ENCODE measurements around the gene YIF1A.
"Not testable (repeated sequence)": the region's sequence is repeated elsewhere in the genome, so short reads cannot be mapped to it uniquely, and the experiment has no call there.

YIF1A gene

GRCh38 chr11:66285250-66285947 lies 3.5 kb downstream of the YIF1A start:
- no peak for DNase-seq

- no peak for DNase-seq
Observed at GRCh38 chr11:66284526-66285078, 4.3 kb downstream of the YIF1A start.

- DNase-seq, result no peak
Observed at GRCh38 chr11:66283461-66284105, 5.4 kb downstream of the YIF1A start.

GRCh38 chr11:66282468-66283455 lies 6.2 kb downstream of the YIF1A start:
- DNase-seq, result peak; percentile 98

DNA sequence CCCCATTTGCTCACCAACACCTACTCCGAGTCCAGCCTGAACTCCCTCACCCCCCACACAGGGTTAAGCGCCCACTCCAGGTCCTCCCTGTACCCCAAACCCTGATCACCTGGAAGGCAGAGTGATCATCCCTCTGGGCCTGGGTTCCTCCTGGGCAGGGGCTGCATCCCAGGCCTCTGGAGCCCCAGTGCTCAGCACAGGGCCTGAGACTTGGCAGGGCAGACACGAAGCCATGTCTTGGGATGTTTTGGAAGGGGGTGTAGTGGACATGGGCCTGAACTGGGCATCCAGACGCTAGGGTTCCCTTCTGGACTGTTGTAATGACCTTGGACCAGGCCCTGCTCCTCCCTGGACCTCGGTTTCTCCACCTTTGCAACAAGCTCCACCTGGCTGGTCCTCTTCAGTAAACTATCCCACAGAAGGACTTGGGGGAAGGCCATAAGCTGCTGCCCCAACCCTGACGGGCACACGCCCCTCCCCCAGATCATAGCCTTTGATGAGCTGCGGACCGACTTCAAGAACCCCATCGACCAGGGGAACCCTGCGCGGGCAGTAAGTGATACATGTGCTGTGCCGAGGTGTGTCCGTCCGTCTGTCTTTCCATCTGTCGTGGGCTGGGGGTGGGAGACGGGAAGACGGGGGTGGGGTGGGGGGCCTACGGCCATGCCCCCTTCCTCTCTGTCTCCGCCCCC lies 7.0 kb downstream of the YIF1A start:
- no peak for DNase-seq

DNA sequence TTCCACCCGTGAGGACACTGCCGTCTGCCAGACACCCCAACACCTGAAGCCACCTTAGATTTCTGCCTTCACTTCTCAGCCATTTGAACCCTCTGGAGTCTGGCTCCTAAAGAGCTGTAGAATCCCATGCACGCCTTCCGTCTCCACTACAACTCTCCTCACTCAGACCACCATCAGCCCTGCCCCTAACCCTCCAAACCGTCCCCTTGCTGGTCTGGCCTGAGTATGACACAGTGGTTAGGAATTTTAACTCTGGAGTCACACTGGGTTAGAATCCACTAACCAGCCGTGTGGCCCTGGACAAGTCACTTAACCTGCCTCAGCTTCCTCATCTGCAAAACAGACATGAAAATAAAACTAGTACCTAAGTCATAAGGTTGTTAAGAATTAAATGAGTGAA lies 7.9 kb downstream of the YIF1A start:
- no peak for DNase-seq

DNA sequence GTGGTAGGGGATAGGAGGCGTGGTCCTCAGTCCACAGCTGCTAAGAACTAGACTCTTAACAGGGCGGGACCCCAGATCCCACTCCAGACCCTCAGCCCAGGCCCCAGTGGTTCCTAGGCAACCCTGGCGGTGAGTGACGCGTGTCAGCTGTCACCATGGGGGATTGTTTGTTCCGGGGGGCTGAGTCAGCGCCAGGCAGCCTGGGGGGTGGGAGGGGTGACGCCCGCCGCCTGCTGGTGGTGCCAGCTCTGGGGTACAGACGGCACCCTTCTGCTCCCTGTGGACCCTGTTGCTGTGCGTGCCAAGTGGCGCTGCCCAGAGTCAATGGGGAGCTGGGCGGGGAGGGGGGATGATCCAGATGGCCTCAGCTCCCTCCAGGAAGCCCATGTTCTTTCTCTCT lies 8.5 kb downstream of the YIF1A start:
- DNase-seq, result no peak

DNA sequence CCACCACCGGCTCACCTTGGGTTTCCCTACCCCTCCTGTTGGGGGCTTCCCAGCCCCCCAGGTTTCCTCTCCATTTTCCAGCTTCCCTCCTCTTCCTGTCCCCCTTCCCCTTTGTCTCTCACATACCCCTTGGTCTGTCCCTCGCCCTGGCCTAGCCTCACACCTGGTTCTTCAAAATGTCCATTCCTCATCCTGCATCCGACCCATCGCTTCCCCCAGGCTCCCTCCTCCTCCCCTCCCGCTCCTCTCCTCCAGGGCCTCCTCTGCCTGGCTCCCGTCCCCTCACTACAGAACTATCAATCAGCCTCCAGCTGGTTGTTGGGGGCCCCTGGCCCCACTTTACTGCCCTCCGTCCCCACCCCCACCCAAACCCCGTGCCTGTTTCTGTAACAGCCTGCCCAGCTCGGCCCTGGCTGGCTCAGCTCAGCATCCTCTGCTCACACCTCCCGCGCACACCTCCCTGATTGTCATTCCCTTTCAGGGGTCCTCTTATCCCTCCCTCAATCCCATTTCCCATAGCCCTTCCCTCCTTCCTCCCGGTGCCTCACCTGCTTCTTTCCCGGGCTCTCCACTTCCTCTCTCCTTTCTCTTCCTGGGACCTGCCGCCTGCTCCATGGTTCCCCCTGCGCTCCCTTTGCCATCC lies 9.7 kb downstream of the YIF1A start:
- no peak for DNase-seq

- DNase-seq, result peak; percentile 14
Observed at GRCh38 chr11:66278363-66279091, 10.4 kb downstream of the YIF1A start.

GRCh38 chr11:66277471-66278362 lies 11.2 kb downstream of the YIF1A start, which contains the start of gene CNIH2:
TSS of gene CNIH2 (plus strand) at chr11:66278175. CDS start at chr11:66278457, 282 bp downstream.
- DNase-seq, result peak; percentile 59

DNA sequence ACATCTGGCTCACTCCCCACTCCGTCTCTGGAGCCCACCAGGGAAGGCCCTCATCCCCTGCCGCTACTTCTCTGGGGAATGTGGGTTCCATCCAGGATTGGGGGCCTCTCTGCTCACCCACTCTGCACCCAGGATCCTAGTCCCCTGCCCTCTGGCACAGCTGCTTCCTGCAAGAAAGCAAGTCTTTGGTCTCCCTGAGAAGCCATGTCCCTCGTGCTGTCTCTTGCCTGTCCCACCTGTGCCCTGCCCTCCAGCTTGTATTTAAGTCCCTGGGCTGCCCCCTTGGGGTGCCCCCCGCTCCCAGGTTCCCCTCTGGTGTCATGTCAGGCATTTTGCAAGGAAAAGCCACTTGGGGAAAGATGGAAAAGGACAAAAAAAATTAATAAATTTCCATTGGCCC lies 11.9 kb downstream of the YIF1A start:
- DNase-seq, result not testable (repeated sequence)

DNA sequence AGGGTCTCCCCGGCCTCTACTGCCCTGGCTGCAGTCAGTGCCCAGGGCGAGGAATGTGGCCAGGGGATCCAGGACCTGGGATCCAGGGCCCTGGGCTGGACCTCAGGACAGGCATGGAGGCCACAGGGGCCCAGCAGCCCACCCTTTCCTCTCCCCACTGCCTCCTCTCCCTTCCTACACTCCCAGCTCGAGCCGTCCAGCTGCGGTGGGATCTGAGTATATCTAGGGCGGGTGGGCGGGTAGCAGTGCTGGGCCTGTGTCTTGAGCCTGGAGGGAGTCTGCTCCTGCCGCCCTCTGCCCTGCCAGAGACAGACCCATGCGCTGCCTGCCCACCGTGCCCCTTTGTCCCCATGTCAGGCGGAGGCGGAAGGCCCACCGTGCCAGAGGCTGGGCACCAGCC lies 12.3 kb downstream of the YIF1A start:
- DNase-seq, result not testable (repeated sequence)

GRCh38 chr11:66275984-66276612 lies 12.8 kb downstream of the YIF1A start:
- DNase-seq, result no peak

DNA sequence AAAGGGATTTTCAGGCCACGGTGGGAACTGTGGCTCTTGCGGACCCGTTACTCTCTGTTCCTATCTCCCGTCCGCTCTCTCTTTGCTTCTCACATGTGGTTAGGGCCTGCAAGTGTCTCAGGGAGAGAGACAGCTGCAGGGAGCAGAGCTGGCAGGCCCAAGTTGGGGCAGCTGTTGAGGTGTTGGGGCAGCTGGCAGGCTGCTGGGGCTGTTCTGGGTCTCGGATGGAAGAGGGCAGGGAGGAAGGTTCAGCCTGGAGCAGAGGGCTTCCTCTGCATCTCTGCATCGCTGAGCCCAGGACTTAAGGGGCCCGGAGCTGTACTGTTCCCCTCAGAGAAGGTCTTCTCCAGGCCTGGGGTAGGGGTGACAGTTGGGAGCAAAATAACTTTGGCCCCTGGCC lies 13.5 kb downstream of the YIF1A start:
- DNase-seq, result no peak

DNA sequence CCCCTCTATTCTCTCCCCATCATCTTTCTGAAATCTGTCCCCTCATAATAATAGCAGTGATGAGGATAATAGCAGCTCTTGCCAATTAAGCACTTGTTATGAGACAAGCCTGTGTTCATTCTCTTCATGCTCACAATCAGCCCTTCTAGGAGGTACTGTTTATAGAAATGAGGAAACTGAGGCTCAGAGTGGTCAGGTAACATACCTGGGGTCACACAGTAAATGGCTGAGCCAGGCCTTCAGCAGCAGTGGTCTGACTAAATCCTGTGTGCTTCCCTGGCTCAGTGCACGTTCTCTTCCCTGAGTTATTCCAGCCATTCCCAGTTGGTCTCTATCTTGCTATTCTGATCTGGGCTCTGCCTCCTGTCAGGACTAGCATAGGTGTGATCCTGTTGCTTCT lies 14.7 kb downstream of the YIF1A start:
- DNase-seq, result no peak

- DNase-seq, result no peak
Observed at GRCh38 chr11:66272596-66272995, 16.3 kb downstream of the YIF1A start.

DNA sequence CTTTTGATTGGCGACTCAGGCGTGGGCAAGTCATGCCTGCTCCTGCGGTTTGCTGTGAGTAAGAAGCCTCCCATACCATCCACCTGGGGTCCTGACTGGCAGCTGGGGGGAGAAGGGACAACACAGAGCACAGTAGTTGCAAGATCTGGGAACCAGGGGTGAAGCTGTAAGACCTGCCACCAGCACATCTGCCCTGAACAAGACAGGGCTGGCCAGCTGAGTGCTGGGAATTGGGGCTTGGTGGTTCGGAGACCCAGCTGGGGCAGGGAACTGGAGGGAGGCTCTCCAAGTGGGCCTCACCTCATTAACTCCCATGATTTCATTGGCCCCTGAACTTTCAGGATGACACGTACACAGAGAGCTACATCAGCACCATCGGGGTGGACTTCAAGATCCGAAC lies 17.1 kb downstream of the YIF1A start:
- DNase-seq, result no peak

DNA sequence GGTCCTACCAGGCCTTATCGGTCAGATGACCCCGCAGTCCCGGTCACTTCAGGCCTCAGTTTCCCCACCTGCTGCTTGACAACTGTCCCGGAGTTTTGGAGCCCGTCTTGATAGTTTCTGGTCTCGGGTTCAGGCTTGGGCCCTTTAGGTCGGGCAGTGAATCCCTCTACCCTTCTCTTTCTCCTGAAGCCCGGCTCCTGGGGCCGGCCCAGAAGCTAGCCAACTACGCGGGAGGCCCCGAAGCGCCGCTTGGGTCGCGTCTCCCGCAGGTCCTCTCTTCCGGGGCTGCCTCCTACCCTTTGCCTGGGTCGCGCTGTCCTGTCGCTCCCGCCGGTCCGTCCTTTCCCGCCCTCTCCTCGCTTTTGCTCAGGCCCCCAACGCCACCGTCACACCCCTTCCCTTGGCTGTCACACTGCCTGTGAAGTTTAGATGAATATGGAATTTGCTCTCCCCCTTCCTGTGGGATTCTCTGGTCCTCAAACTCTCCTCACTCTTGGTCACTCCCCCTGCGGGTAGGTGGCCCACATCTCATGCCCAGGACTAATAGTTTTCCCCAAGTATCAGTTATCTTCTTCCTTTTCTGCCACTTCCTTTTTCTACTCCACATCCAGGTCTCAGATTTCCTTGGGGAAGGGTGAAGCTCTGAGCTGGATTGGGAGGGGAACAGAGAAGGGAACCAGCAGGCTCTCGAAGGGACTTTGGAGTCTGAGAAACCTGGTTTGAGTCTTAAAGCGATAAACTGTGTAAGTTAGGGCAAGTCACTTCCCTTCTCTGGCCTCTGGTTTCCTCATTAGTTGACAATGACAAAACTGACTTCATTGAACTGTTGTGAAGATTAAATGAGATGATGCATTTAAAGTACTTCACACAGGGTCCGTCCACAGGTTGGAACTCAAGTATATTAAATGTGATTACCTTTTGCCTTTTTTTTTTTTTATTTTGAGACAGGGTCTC lies 19.7 kb downstream of the YIF1A start:
- DNase-seq, result peak; percentile 74
